WI38 (cell line): Measurements from ENCODE around the gene PPP2R5D.
"Not testable (repeated sequence)": the region's sequence is repeated elsewhere in the genome, so short reads cannot be mapped to it uniquely, and the experiment has no call there.

Experiments
- H3K4me3 ChIP-seq: 2 replicates; pipeline ENCODE4 v1.5.1; 2011; ENCODE audit warnings: low read depth, mild to moderate bottlenecking, control low read depth, low read length
- TF ChIP-seq, protein P1 (sequence below): IDR thresholded peaks from 2 replicates; pipeline ENCODE4 v1.5.1; 2012; ENCODE audit warnings: low read depth, mild to moderate bottlenecking, control low read depth, low read length

PPP2R5D gene

DNA sequence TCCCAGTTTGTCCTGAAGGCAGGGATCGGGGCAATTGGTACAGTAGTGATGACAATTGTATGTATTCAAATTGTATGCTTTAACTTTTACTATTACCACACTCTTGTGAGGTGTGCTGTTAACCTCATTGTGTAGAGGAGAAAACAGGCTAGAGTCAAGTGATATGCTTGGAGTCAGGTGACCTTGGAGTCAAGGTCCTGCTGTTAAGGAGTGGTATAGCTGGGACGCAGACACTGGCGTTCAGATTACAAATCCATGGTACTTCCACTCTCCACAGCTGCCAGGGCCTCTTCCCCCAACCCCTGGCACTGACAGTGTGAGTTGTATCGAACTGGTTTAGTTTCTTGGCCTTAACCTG, 44.6 kb upstream of the PPP2R5D start:
- TF ChIP-seq, protein P1, sequence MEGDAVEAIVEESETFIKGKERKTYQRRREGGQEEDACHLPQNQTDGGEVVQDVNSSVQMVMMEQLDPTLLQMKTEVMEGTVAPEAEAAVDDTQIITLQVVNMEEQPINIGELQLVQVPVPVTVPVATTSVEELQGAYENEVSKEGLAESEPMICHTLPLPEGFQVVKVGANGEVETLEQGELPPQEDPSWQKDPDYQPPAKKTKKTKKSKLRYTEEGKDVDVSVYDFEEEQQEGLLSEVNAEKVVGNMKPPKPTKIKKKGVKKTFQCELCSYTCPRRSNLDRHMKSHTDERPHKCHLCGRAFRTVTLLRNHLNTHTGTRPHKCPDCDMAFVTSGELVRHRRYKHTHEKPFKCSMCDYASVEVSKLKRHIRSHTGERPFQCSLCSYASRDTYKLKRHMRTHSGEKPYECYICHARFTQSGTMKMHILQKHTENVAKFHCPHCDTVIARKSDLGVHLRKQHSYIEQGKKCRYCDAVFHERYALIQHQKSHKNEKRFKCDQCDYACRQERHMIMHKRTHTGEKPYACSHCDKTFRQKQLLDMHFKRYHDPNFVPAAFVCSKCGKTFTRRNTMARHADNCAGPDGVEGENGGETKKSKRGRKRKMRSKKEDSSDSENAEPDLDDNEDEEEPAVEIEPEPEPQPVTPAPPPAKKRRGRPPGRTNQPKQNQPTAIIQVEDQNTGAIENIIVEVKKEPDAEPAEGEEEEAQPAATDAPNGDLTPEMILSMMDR: no peak
- H3K4me3 ChIP-seq: no peak overlapping the region

DNA sequence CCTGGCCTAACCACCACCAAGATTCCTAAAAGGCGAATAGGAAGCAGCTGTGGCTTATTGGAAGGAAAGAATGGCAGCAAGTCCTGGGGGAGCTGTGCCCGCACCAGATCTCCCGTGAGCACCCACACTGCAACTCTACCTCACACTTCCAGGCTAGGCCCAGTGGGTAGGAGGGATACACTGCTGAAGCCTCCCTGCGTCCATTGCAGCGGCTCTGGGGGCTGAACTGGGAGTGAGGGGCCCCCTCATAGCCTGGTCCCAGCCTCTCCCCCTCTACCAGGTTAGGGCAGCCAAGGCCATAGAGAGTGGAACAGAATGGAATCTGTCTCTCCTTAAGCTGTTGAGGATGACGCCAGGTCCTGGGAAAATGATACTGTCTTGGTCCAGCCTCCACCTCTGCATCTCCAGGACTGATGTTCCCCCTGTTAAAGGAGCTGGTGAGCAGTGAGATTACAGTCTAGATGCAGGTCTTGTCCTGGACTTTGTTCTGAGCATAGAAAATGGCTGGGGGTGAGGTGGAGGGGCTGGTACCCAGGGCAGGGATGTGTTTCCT, 43.8 kb upstream of the PPP2R5D start:
- TF ChIP-seq, protein P1: no peak
- H3K4me3 ChIP-seq: no peak overlapping the region

DNA sequence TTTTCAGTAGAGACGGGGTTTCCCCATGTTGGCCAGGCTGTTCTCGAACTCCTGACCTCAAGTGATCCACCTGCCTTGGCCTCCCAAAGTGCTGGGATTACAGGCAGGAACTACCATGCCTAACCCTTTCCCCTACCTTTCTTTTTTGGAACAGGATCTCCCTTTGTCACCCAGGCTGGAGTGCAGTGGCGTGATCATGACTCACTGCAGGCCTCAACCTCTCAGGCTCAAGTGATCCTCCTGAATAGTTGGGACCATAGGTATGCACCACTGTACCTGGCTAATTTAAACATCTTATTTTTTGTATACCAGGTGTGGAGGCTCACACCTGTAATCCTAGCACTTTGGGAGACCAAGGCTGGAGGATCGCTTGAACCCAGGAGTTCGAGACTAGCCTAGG, 43.0 kb upstream of the PPP2R5D start:
- H3K4me3 ChIP-seq: not testable (repeated sequence)

DNA sequence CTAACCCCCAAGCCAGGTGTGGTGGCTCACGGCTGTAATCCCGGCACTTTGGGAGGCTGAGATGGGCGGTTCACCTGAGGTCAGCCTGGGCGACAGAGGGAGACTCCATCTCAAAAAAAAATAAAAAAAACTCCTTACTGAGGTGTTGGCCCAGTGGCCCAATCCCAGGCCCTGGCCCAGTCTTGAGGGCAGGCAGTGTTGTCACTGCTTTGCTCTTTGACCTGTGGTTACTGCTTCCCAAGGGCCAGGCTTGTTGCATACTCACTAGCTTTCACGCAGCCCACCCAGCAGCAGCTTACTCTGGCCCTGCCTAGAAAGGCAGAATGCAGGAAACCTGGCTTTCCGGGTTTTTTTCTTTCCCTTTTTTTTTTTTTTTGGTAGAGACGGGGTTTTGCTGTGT, 41.9 kb upstream of the PPP2R5D start:
- no peak overlapping the region for H3K4me3 ChIP-seq
- TF ChIP-seq, protein P1: no peak

DNA sequence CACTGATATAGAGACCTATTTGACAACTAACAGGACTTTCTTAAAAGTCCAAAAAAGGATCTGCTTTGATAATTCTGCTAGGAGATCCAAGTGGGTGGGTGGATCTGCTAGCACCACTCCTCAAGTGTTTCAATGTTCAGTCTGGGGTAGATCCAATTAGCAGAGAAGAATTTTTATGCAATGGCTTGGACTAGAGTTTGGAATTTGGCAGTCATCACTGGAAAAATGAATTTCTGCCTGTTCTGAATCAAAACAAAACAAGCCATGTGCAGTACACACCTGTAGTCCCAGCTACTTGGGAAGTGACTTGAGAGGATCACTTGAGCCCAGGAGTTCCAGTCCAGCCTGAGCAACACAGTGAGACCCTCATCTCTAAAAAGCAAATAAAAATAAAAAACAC, 36.4 kb upstream of the PPP2R5D start:
- TF ChIP-seq, protein P1: no peak
- H3K4me3 ChIP-seq: no peak overlapping the region

DNA sequence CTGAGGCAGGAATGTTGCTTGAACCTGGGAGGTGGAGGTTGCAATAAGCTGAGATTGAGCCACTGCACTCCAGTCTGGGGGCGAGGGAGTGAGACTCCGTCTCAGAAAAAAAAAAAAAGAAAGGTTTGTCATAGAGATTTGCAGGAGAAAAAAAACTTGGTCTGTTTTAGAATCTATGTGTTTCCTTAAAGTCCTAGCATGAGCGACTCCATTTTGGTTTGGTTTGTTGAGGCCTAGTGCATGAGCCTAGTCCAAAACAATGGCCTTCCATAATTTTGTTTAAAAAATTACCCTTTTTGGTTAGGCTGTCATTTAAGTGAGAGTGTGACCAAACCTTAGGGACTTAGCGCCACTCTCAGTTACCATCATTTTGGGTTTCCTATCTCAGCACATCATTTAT, 32.0 kb upstream of the PPP2R5D start:
- H3K4me3 ChIP-seq: no peak overlapping the region
- TF ChIP-seq, protein P1: no peak

DNA sequence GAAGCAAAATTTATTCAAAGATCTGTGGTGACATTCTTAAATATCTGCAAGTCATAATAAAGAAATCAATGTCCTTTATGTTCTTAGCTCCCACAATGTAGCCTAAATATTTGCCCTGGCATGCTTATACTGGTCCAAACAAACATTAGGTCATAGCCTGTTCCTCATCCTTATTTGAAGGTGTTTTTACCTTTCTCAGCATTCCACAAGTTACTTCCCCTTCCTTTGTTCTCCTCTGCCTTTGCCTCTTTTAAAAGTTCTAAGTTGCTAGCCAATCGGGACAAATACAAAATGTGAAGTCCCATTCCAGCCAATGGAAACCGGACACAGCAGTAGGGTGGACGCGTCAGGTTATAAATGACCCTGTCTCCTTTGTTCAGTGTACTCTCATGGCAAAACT, 30.0 kb upstream of the PPP2R5D start:
- H3K4me3 ChIP-seq: not testable (repeated sequence)

DNA sequence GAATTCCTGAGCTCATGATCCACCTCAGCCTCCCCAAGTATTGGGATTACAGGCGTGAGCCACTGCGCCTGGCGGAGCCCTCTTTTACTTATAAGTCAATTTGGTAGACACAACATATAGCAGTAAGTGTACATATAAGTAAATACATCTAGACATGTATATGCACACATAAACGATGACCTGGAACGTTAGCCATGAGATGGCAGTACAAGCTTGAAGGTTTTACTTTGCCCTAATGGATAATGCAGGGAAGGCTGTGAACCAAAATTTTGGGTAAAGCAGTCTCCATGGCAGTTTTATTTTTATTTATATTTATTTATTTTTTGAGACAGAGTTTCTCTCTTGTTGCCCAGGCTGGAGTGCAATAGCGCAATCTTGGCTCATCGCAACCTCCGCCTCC, 26.2 kb upstream of the PPP2R5D start:
- TF ChIP-seq, protein P1: no peak
- no peak overlapping the region for H3K4me3 ChIP-seq
